Bone marrow (tissue), 2 donors: Measurements from ENCODE around the gene PLPP7.
A peak's percentile ranks its signal among the peaks of the same experiment; 100 is the strongest.
"Not testable (repeated sequence)": the region's sequence is repeated elsewhere in the genome, so short reads cannot be mapped to it uniquely, and the experiment has no call there.

Experiments
- DNase-seq, 2 donors: peaks; one replicate each; lab custom pipeline; 2025; lab: John Stamatoyannopoulos, UW

The PLPP7 gene

DNA sequence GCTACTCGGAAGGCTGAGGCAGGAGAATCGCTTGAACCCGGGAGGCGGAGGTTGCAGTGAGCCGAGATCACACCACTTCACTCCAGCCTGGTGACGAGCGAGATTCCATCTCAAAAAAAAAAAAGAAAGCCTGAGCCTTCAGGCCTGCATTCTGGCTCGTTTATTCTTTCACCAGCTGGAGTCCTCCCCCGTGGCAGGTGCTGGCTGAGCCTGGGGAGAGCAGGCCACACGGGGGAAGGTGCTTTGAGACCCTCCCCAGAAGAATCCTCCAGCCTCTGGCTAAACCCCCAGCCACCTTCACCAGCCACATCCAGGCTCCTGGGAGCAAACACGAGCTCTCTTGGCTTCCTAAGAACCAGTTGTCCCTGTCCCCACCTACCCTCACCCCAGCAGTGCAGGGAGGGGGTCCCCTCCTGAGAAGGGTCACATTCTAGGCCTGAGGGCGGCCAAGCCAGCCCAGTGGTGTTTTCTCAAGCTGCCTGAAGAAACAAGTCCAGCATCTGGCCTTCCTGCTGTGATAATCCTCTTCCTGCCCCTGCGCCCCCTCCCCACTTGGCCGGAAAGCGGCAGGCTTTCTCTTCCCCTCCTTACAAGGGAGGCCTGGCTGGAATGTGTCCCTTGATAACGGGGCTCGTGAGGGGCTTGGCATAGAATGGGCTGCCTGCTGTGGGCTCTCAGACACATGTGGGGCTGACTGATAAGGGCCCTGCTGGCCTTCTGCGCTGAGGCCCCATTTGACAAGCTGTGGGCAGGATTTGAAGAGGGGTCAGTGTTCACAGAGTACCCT, 41.5 kb downstream of the PLPP7 start:
- no peak for DNase-seq

DNA sequence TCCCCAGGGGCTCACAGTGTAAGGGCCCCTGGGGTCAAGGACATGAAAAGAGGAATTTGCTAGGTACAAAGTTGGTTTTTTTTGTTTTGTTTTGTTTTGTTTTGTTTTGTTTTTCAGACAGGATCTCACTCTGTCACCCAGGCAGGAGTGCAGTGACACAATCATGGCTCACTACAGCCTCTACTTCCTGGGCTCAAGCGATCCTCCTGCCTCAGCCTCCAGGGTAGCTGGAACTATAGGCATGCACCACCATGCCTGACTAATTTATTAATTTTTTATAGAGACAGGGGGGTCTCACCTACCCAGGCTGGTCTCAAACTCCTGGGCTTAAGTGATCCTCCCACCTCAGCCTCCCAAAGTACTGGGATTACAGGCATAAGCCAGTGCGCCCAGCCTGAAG, 42.5 kb downstream of the PLPP7 start:
- DNase-seq = not testable (repeated sequence)

DNA sequence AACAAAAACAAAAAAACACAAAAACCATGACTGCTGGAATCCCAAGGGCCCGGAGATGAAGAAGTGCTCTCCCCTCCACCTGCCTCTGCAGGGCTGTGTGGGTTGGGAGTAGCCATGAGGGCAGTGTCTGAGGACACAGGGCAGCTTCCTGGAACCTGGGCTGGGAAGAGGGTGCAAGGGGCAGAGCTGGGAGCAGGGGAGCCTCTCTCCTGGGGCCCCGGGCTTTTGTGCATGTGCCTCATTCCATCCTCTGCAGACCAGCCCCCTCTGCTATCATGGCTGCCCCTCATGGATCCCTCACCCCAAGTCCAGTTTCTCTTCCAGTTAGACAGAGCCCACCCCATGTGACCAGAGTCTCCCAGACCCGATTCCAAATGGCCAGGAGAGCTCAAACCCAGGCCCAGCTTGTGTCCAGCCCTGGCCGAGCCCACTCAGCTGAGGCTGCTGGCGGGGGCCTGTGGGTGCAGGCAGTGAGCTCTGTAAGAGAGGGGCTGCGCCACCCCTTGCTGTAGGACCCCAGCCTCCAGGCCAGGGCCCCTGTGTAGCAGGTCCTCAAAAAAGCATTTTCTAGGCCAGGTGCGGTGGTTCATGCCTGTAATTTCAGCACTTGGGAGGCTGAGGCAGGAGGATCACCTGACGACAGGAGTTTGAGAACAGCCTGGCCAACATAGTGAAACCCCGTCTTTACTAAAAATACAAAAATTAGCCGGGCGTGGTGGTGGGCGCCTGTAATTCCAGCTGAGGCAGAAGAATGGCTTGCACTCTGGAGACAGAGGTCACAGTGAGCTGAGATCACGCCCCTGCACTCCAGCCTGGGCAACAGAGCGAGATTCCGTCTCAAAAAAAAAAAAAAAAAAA, 44.5 kb downstream of the PLPP7 start:
- DNase-seq = no peak

DNA sequence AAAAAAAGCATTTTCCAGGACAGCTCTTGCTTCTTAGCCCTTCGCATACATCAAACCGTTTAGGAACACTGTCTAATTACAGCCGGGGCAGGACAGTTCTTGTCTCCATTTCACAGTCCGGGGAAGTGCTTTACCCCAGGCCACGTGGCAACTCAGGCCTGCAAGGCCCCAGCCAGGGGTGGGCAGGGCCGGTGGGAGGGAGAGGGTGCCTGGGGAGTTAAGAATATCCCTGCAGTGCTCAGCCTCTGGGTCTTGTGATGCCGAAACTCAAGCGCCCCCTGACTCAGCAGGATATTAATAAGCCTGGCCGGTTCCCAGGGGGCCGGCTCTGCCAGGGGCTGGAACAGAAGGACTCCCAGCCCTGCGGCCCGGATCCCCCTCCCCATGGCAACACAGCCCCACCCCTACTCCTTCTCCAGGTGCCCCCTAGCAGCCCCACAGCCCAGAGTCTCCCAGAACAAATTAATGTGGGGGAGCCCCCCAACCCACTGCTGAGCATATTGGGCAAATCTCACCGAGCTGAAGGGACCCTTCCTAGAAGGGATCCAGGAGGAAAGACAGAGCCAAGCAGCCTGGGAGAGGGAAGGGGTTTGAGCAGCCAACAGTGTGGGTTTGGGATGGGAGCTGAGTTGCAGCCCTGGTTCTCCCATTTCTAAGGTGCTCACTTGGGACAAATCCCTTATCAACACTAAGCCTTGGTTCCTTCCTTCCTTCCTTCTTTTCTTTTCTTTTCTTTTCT, 45.3 kb downstream of the PLPP7 start:
- no peak for DNase-seq

DNA sequence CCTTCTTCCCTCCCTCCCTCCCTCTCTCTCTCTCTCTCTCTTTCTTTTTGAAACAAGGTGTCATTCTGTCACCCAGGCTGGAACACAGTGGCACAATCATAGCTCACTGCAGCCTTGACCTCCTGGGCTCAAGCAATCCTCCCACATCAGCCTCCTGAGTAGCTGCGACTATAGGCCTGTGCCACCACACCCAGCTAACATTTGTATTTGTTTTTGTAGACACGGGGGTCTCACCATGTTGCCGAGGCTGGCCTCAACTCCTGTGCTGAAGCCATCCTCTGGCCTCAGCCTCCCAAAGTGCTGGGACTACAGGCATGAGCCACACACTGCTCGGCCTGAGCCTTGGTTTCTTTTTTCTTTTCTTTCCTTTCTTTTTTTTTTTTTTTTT, 45.8 kb downstream of the PLPP7 start:
- no peak for DNase-seq

DNA sequence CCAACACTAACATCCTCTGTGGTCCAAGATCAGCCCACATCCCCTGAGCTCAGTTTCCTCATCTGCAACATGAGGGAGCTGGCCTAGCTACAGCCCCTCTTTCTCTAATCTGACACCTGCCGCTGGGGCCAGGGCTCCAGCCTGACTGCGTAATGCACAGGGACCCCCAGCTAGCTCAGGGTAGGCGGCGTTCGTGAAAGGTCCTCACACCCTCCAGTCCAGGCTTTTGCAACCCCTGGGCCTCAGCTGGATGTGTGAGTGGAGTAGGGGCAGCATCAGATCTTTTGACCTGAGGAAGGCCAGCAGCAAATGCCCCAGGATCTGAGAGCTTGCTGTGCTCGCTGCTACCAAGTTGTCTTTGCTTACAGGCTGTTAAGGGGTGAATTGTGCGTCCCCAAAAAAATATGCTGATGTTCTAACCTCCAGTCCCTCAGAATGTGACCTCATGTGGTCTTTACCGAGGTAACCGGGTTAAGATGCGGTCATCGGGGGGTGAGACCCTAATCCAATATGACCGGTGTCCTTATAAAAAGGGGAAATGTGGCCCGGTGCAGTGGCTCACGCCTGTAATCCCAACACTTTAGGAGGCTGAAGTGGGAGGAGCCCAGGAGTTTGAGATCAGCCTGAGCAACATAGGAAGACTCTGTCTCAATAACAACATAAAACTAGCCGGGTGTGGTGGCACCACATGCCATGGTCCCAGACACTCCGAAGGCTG, 47.8 kb downstream of the PLPP7 start:
- no peak for DNase-seq

DNA sequence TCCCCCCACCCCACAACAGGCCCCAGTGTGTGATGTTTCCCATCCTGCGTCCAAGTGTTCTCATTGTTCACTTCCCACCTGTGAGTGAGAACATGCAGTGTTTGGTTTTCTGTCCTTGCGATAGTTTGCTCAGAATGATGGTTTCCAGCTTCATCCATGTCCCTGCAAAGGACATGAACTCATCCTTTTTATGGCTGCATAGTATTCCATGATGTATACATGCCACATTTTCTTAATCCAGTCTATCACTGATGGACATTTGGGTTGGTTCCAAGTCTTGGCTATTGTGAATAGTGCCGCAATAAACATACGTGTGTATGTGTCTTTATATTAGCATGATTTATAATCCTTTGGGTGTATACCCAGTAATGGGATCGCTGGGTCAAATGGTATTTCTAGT, 49.7 kb downstream of the PLPP7 start:
- DNase-seq = not testable (repeated sequence)

DNA sequence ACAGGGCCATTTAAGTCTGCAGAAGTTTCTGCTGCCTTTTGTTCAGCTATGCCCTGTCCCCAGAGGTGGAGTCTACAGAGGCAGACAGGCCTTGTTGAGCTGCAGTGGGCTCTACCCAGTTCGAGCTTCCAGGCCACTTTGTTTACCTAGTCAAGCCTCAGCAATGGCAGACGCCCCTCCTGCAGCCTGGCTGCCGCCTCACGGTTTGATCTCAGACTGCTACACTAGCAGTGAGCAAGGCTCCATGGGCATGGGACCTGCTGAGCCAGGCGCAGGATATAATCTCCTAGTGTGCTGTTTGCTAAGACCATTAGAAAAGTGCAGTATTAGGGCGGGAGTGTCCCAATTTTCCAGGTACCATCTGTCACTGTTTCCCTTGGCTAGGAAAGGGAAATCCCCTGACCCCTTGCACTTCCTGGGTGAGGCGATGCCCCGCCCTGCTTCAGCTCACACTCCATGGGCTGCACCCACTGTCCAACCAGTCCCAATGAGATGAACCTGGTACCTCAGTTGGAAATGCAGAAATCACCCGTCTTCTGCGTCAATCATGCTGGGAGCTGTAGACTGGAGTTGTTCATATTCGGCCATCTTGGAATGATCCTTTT, 55.5 kb downstream of the PLPP7 start:
- not testable (repeated sequence) for DNase-seq

DNA sequence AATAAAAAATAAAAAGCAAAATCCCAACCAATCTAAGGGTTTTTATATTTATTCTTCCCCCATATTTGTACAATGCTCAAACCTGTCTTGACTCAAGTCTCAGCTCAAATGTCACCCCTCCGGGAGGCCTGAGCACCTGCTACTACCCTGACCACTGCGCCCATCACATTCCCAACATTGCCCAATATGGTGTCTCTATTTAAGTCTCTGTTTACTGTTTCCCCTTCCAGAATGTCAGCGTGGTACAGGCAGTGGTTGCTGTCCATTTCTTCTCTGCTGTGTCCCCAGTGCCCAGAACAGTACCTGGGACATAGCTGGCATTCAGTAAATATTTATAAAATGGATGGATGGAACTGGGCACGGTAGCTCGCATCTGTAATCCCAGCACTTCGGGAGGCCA, 57.0 kb downstream of the PLPP7 start:
- DNase-seq = no peak

DNA sequence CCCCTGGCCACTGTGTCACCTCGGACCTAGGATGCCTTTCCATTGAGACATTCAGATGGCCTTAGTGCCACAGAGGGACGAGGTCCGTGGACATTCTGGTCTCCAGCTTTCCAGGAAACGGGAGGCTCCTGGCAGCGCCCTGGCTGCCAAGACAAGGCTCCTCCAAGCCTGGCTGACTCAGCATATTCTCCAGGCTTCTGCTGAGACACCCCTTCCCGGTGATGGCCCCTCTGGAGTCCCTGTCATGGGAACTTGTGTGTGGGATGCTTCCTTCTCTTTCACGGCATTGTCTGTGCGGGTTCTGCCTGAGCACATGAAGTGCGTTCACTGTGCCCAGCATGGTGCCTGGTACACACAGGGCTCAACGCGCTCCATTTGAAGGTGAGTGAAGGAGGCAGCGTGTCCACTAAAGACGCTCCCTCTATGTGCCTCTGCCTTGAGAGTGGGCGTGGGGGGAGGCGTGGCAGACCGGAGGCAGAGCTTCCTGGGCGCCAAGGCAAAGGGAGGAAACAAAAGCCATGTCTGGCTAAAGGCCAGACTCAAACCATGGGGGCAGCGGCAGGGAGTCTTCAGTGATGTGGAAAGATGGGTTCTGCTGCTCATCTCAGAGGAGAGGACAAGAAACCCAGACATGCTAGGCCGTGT, 58.0 kb downstream of the PLPP7 start:
- DNase-seq = no peak

DNA sequence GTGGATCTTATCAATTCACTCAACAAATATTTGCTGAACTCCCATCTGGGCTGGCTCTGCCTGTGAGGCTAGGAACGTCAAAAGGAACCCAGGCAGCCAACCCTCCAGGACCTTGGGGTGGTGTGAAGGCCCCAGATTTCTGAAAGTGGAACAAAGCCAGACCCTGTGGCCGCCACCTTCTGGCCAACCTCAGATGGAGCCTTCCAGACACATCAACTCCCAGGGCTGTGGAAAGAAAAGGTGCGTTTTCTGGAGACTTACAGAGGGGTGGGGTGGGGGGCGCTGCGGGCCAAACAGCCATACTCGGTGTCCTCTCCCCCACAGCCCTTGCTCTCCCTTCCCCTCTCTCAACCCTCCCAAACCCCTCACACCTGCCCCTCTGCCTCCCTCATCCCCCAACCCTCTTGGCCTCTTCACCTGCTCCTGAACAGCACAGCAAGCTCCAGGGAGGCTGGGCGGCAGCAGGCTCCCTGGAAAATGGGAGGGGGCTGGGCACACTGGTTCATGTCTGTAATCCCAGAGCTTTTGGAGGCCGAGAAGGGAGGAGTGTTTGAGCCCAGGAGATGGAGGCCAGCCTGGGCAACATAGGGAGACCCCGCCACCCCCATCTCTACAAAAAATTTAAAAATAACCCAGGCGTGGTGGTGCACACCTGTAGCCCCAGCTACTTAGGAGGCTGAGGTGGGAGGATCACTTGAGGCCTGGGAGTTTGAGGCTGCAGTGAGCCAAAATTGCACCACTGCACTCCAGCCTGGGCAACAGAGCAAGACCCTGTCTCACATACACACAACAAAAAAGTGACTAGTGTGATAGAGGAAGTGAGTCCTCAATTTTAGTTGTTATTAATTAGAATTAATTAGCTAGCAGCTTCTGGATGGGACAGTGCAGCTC, 59.4 kb downstream of the PLPP7 start:
- DNase-seq = no peak

DNA sequence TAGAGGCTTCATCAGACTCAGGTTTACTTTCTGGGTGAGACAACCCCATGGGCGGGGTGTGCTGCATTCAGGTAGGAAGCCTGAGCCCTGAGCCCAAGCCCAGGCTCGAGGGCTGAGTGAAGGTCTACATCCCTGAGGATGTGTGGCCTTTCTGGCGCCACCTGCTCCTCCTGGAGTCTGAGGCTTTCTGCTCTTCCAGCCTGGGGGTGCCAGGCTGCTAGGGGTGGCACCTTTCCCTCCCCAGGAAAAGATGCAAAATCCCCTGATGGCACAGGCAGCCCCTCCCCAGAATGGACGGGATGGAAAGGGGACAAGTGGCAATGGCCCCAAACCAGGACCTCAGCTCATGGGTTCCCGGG, 60.0 kb downstream of the PLPP7 start:
- no peak for DNase-seq

DNA sequence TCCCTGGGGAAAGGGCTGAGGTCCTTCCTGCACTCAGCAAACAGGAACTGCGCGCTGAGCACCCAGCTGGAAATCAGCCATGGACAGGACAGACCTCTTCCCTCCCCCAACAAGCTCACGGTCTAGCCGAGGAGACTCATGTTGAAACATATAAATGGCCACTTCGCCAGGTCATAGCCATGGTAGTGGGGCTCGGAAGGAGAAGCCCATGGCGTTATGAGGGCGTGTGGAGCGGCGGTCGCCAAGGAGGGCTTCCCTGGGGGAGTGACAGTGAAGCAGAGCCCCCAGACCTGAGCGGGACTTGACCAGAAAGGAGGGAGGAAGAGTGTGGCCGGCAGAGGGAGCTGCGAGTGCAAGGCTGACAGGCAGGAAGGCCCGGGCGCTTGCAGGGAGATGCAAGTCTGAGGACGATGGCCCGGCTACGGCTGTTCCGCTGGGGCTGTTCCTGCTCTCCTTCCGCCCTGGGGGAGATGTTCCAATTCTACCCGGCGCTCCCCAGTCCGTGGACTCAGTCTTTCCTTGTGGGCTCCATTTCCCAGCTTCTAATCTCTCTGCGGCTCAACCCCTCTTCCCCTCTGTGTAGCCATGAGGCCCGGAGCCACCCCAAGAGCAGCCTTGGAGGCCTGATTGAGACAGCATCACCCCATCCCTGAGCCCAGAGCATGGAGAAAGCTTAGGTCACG, 60.5 kb downstream of the PLPP7 start:
- peak; percentile 61 to 79 for DNase-seq

DNA sequence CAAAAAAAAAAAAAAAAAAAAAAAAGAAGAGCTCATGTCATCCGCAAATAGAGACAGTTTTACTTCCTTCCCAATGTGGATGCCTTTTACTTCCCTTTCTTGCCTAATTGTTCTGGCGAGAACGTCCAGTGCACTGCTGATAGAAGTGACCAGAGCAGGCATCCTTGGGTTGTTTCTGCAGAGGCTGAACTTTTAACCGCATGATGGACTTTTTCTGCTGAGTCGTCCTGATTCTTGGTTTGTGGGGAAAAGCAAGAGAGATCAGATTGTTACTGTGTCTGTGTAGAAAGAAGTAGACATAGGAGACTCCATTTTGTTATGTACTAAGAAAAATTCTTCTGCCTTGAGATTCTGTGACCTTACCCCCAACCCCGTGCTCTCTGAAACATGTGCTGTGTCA, 67.0 kb downstream of the PLPP7 start:
- DNase-seq = not testable (repeated sequence)

DNA sequence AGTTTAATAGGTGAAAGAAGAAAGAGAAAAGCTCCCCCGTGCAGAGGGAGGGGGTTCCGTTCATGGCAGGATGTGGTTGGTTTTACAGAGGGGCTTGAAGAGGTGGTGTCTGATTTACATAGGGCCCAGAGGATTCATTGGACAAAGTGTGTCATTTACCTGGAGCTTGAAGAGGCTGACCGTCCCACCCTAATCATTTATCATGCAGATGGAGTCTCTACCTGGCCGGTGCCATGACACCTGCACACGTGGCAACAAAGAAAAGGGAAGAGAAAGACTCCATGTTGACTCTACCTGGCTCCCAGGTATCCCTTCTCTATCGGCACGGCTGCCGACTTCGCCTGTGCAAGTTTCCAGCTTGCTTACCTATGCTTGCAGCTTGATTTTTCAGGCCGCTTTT, 69.0 kb downstream of the PLPP7 start:
- no peak for DNase-seq
